Natural killer cell treated with Interleukin-12 subunit alpha and Interleukin-12 subunit beta and Interleukin-15 and Interleukin-18, amount 100 ng/mL, for 72 hours (primary cell): ENCODE measurements around the gene TSHZ1. TPM values are rescaled to one million over a fixed set of nuclear protein-coding genes. Genes with fewer than 3 reads are reported as not detected.
A peak's percentile ranks its signal among the peaks of the same experiment; 100 is the strongest.

ENCODE experiments used
- ATAC-seq, 2 donors: fragments of 150-1000 bp; cut with Tn5 transposase in 1 of 2; sonication (Bioruptor Pico), chemical (Tn5 transposase) in 1 of 2; 2 replicates each; pipeline ENCODE4 v1.10.0; 2021
- DNase-seq: peaks from one replicate; pipeline ENCODE4 v3.0.0; 2022; ENCODE audit warnings: low spot score
- H3K27ac Mint-ChIP-seq, 2 donors: 1 replicate in 1 of 2; 2 replicates in 1 of 2; pipeline ENCODE4 v1.8.0; 2022; ENCODE audit warnings: mixed read lengths in 2 of 2, mild to moderate bottlenecking in 1 of 2, moderate library complexity in 1 of 2
- H3K27me3 Mint-ChIP-seq, 2 donors: 1 replicate in 1 of 2; 2 replicates in 1 of 2; pipeline ENCODE4 v1.8.0; 2022; ENCODE audit warnings: mixed read lengths in 2 of 2
- H3K36me3 Mint-ChIP-seq: one replicate; pipeline ENCODE4 v1.8.0; 2022; ENCODE audit warnings: mixed read lengths
- H3K4me1 Mint-ChIP-seq, 2 donors: 1 replicate in 1 of 2; 2 replicates in 1 of 2; pipeline ENCODE4 v1.8.0; 2022; ENCODE audit warnings: low read depth in 2 of 2, mixed read lengths in 2 of 2, mild to moderate bottlenecking in 1 of 2
- H3K4me3 Mint-ChIP-seq: one replicate; pipeline ENCODE4 v1.8.0; 2022; ENCODE audit warnings: mixed read lengths
- H3K9me3 Mint-ChIP-seq: 2 replicates; pipeline ENCODE4 v1.8.0; 2022; ENCODE audit warnings: mixed read lengths
- total RNA-seq, 2 donors: library from RNA; stranded (reverse); gene quantifications; one replicate each; pipeline ENCODE4 v1.2.3, GENCODE V29; 2022

The TSHZ1 gene
- total RNA-seq, 2 donors from 2014 or later: 19.8 to 21.0 TPM

DNA sequence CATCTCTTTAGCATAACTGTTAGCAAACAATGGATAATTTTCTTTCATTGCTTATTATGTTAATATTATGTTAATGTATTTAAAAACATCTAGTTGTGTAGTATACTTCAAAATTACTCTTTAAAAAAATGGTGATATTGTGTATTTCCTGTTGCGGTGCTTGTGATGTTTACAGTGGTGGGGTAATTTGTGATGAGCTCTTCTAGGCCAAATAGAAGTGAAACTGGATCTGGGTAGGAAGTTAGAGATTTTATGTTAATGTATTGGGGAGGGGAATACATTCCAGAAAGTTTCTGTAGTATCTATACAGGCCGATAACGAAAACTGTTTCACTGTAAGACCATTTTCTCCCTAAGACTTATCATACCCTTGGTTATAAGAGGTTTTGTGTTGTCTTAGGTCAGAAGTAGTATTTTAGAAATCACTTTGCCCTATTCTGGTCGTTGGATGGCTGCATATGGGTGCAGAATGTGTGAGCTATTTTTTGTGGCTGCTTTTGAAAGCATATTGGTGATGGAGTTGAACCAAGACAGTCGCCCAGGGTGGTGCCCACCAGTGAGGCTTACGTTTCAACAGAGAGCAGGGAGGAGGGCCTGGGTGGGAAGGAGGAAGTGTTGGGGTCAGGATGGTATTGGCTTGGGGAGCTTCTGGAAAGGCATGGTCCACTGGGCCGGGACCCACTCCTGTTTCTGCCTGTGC lies 5.8 kb downstream of the TSHZ1 start:
- Mint-ChIP-seq H3K4me1 (peaks cover 51 to 74% of the 10 kb centered on the region in 2 donors), H3K27me3 (no peaks in the 10 kb centered on the region), H3K4me3 (peak overlapping the region; percentile 72), H3K36me3 (peaks cover 5% of the 10 kb centered on the region), H3K27ac (peak overlapping the region; percentile 95 to 98), H3K9me3 (no peaks in the 10 kb centered on the region)
- DNase-seq (no peak), ATAC-seq (peak; percentile 74 to 76)

DNA sequence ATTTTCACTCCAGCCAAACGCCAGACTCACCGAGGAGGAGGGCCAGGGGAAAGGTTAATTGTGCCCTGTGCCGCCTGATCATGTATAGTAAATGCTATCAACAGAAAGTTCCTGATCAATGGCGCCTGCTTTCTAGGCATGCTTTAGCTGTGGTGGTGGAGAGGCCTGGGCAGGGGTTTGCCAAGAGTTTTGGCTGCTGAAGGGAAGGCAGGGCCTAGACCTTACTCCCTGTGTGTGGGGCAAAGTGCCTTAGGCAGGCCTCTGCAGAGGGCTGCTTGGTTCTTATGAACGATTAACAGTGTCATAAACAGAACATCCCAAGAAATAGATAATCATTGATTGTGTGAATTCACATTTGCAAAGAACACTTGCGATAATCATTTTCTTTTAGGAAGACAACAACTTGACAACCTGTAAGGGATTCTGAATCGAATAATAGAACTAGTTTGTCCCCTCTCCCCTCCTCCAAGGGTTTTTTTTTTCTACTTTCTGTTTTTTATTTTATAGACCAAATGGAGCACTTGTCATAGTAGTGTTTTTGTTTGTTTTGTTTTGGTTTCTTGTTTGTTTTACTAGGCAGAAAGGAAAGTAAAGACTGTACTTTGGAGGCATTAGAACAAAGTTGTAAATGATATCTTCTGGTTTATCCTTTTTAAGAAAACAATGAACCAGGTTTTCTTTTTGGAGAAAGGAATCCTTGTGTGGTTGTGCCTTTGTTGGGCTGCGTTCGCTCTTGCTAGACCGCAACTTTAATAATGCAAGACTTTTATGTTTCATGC lies 6.5 kb downstream of the TSHZ1 start:
- H3K9me3 Mint-ChIP-seq: no peaks in the 10 kb centered on the region
- peaks cover 54 to 81% of the 10 kb centered on the region in 2 donors for H3K4me1 Mint-ChIP-seq
- H3K36me3 Mint-ChIP-seq: peaks cover 5% of the 10 kb centered on the region
- ATAC-seq (peak in 1 of 2 donors; percentile 3), DNase-seq (no peak)
- peak overlapping the region; percentile 72 for H3K4me3 Mint-ChIP-seq
- H3K27me3 Mint-ChIP-seq: no peaks in the 10 kb centered on the region
- peak overlapping the region; percentile 95 to 98 for H3K27ac Mint-ChIP-seq

DNA sequence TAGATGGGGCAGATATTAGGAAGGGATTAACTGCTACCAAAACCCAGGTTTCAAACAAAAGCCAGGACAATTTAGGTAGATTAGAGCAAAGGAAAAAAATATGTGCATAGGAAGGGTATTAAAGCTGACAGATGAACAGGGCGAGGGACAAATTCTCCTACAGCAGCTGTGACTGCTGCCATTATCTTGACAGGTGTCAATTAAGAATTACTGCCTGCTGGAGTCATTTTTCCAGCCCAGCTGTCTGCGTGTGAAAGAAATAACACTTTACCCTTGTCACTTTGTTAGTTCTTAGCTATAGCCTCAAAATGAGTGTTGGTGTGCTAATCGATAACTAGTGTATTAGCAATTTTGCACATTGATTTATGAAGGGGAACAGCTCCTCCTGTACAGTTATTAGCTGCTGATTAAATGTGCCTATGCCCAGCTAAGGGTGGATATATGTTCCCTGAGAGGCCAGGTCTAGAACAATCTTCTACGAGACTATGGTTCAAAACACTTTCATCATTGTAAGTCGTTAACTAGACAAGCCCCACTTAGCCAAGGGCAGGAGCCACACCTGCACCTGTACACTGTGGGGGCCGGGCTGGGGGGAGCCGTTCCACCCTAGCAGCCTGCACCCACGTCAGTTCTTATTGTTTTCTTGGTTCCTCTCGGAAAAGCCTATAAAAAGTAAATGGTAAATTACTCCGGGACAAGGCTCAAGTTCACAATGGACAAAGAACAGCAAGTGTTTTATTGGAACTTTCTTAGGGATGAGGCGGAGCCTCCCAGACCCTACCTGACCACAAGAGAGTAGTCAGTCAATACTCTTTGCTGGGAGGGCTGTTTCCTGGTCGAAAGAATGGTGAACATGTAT lies 7.7 kb downstream of the TSHZ1 start:
- Mint-ChIP-seq H3K36me3 (no peaks in the 10 kb centered on the region), H3K9me3 (no peaks in the 10 kb centered on the region), H3K4me3 (no peak overlapping the region), H3K27me3 (no peaks in the 10 kb centered on the region), H3K27ac (peak overlapping the region; percentile 95 to 98), H3K4me1 (peaks cover 49 to 70% of the 10 kb centered on the region in 2 donors)
- DNase-seq: no peak
- no peak for ATAC-seq

DNA sequence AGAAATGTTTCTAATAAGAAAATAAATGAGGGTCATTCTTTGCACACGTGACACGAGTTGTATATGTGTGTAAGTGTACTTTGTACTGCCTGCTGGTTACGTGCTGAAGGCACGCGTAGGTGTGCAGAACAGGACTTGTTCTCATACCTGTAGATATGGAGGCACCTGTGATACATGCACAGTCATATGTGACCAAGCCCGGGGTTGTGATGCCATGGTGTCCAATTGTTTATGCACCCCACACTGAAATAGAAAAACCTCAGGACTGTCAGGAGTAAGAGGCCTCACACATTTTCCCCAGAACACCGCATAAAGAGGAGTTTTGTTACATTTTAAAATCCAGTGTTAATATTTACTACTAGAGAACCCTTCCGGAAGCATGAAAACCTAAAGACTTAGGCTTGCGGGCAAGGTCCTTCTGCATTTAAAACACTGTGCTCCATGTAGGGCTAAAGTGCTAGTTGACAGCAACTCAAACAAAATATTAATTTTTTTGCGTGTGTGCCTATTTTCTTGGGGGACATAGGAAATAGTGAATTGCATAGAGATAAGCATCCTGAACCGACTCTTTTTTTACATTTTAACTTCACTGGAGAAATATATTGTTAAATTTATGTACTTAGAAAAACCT lies 9.3 kb downstream of the TSHZ1 start:
- no peaks in the 10 kb centered on the region for H3K36me3 Mint-ChIP-seq
- H3K27ac Mint-ChIP-seq: peak overlapping the region; percentile 21 to 23
- H3K9me3 Mint-ChIP-seq: no peaks in the 10 kb centered on the region
- DNase-seq: no peak
- no peak for ATAC-seq
- H3K27me3 Mint-ChIP-seq: no peaks in the 10 kb centered on the region
- peaks cover 42 to 59% of the 10 kb centered on the region in 2 donors for H3K4me1 Mint-ChIP-seq
- no peak overlapping the region for H3K4me3 Mint-ChIP-seq

DNA sequence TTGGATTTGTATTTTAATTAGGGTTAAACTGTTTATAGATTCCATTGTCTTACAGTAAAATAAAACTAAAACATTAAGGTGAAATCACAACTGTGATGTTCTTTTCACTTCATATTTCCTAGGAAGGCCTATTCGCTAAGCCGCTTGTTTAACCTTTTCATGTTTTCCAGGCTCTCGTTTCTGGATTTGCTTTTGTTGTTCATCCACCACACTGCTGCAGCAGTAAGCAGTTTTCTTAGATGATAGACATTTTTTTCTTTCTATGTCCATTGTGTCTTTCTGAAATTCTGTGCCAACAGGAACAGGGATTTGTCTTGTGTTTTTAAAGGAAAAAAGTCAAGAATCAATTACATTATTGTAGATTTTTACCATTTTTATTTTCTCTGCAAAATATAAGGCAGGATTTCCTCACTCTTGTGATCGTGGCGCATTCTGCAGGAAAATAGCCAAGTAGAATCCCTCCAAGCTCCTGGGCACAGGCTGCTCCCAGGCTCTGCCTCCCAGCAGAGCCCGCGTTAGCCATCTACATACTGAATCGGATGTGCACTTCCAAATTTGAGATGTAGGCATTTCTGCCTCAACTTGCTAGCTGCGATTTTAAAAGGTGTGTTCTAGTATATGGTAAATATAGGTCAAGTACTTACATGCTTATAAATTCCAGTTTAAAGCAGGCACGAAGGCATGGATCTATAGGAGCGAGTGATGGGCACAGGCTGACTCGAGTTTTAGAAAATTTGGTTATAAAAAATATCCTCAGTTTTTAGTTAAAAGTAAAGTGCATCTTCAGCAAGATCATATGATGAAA lies 10.2 kb downstream of the TSHZ1 start:
- no peaks in the 10 kb centered on the region for H3K36me3 Mint-ChIP-seq
- peak overlapping the region; percentile 23 to 52 for H3K27ac Mint-ChIP-seq
- no peak overlapping the region for H3K4me3 Mint-ChIP-seq
- no peaks in the 10 kb centered on the region for H3K27me3 Mint-ChIP-seq
- no peaks in the 10 kb centered on the region for H3K9me3 Mint-ChIP-seq
- ATAC-seq (no peak), DNase-seq (no peak)
- peaks cover 35 to 51% of the 10 kb centered on the region in 2 donors for H3K4me1 Mint-ChIP-seq

DNA sequence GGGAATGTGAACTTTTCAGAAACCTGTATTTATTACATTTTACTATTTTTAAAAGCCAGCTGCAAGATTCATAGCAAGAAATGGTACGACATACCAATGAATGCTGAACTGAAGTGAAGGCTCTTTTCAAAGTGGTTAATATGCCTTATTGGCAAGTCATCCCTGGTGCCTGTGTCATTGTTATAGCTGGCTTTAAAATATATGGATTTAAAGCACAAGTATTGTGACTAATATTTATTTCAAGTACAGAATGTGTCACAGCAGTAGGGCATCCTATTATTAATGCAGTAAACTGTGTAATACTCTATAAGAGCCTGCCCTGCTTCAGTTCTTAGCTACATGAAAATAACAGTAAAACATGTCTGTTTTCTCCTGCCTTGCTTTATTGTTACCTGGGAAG lies 10.8 kb downstream of the TSHZ1 start:
- Mint-ChIP-seq H3K27ac (peak overlapping the region; percentile 50 to 52), H3K4me3 (peak overlapping the region; percentile 68), H3K27me3 (no peaks in the 10 kb centered on the region), H3K4me1 (peaks cover 34 to 48% of the 10 kb centered on the region in 2 donors), H3K9me3 (no peaks in the 10 kb centered on the region), H3K36me3 (no peaks in the 10 kb centered on the region)
- DNase-seq (no peak), ATAC-seq (no peak)

DNA sequence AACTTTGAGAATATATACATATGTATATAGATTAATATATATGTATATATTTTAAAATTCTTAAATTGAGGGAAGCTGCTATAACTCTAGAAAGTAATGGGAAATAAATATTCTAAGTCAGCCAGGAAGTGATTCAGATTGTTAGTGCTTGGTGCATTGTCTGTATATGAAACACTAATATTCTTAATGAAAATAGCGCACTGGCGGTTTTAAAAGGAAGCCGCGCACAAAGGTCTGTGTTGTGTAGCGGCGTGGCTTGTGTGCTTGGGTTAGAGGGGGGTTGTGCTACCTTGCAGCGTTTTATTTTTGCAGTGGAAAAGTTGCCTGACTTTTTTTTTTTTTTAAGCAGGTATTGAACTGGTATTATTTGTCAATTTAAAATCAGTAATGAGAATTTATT lies 11.3 kb downstream of the TSHZ1 start:
- ATAC-seq (peak in 1 of 2 donors; percentile 65), DNase-seq (no peak)
- peak overlapping the region; percentile 68 for H3K4me3 Mint-ChIP-seq
- no peaks in the 10 kb centered on the region for H3K27me3 Mint-ChIP-seq
- no peaks in the 10 kb centered on the region for H3K9me3 Mint-ChIP-seq
- peaks cover 34 to 46% of the 10 kb centered on the region in 2 donors for H3K4me1 Mint-ChIP-seq
- no peaks in the 10 kb centered on the region for H3K36me3 Mint-ChIP-seq
- peak overlapping the region; percentile 50 to 52 for H3K27ac Mint-ChIP-seq

DNA sequence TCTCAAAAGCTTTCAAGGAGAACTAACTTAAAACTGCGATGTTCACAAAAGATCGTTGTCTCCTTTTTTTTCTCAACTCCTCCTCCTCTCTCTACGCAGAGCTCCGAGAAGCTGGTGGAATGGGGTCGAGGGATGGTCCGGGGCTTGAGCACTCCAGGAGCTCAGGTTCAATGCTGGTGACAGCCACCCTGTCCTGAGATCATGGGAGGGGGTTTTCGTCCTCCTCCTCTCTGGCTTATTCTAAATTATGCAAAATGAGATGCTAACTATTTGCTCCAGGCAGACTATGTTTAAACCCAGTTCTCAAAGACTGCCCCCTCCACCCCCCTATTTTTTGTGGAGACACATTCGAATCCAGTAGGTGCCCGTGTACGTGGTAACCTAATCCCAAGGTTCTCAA lies 11.8 kb downstream of the TSHZ1 start:
- Mint-ChIP-seq H3K4me3 (no peak overlapping the region), H3K4me1 (peaks cover 34 to 48% of the 10 kb centered on the region in 2 donors), H3K9me3 (no peaks in the 10 kb centered on the region), H3K27me3 (no peaks in the 10 kb centered on the region), H3K27ac (peak overlapping the region; percentile 50 to 52), H3K36me3 (no peaks in the 10 kb centered on the region)
- no peak for ATAC-seq
- no peak for DNase-seq

DNA sequence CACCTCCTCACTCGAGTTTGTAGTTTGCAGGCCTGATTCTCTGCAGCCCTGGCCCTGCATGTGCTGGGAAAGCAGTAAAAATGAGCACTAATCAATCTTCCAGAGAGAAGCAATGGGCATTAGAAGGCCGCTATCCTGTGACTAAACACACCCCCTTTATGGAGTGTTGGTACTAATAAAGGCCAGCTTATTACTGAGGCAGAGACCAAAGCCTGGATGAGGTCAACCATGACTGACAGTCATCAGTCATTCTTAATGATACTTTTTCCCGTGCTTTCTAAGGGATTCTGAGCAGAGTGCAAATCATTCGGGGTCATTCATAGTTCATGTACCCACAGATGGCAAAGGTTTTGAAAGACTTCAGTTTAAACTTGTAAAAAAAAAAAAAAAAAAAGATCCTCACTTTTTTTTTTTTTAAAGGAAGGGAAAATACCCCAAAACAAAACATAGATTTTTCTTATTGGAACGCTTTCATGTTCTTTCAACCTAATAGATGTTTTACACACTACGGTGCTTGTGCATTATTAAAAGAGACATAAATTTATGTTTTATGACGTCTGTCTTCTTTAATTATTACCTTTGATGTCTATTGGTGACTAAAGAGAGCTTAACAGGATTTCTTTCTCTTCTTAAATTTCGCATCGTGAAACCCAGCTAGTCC lies 13.2 kb downstream of the TSHZ1 start:
- Mint-ChIP-seq H3K36me3 (no peaks in the 10 kb centered on the region), H3K4me1 (peaks cover 42 to 54% of the 10 kb centered on the region in 2 donors), H3K27ac (no peak overlapping the region), H3K27me3 (no peaks in the 10 kb centered on the region), H3K9me3 (no peaks in the 10 kb centered on the region), H3K4me3 (no peak overlapping the region)
- no peak for ATAC-seq
- no peak for DNase-seq

DNA sequence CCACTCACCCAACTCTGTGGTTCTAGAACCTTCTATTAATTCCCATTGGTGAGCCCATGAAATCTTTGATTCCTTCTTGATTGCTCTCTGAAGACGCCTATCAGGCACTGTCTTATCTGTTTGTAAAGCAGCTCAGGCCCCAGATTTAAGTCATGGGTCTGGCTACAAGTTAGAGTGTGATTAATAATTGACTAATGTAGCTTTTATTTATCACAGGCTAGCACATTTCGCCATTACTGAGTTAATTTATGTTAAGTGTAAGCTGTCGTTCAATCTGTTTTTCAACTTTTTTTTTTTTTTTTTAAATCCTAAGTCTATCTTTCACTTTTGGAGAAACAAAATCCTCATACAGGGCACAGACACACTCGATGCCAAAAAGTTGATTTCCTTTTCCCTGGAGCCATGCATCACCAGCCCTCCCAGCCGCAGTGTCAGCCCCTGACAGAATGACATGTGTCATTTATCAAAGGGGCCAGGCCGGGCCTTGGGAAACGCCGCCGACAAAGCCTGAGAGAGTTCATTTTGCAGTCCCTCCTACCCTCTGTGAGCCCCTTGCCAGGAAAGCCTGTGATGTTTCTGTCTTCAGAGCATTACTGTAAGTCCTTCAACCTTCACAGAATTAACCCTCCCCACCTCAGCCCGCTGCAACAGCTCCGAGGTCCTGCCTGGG lies 15.8 kb downstream of the TSHZ1 start:
- Mint-ChIP-seq H3K4me3 (peak overlapping the region; percentile 13), H3K36me3 (no peaks in the 10 kb centered on the region), H3K27ac (peak overlapping the region in 1 of 2 donors; percentile 71), H3K27me3 (no peaks in the 10 kb centered on the region), H3K4me1 (peaks cover 46 to 53% of the 10 kb centered on the region in 2 donors), H3K9me3 (no peaks in the 10 kb centered on the region)
- ATAC-seq: no peak
- DNase-seq: no peak

DNA sequence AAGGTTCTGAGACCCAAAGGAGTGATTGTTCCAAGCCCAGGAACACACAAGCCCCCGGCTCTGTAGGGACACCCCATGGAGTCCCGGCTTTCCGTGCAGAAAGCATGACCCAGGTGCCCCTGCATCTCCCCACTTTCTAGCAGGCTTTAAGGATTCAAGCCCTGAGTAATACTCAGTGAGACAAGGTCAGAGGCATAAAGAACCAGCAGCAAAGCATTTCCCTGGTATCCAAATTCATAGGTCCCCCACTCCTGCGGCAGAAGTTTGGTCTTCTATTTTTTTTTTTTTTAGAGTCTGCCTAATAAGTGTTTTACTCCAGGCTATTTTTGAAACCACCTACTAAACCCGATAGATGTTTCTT lies 16.3 kb downstream of the TSHZ1 start:
- H3K4me3 Mint-ChIP-seq: peak overlapping the region; percentile 13
- H3K9me3 Mint-ChIP-seq: no peaks in the 10 kb centered on the region
- H3K27me3 Mint-ChIP-seq: no peaks in the 10 kb centered on the region
- H3K4me1 Mint-ChIP-seq: peaks cover 41 to 52% of the 10 kb centered on the region in 2 donors
- no peaks in the 10 kb centered on the region for H3K36me3 Mint-ChIP-seq
- DNase-seq (no peak), ATAC-seq (no peak)
- peak overlapping the region in 1 of 2 donors; percentile 71 for H3K27ac Mint-ChIP-seq
